SK-N-SH (cell line): ENCODE results near the gene WHRN. TPM values are rescaled to one million over a fixed set of nuclear protein-coding genes. Genes with fewer than 3 reads are reported as not detected.

Experiments used
- CTCF ChIA-PET: fragments of 300-600, 350-600 bp; formaldehyde crosslinking; extraction: SDS; loops from one replicate; lab custom pipeline; 2021; lab: Yijun Ruan, JAX
- POLR2A ChIA-PET: fragments of 350-600 bp; sonication (Branson Sonifier 250); formaldehyde crosslinking; extraction: SDS; loops from one replicate; lab custom pipeline; 2020; ENCODE audit warnings: antibody characterized with exemption, inconsistent platforms; lab: Yijun Ruan, JAX
- DNase-seq: peaks from one replicate; pipeline ENCODE4 v3.0.0; 2012
- H2AFZ ChIP-seq: fragments of 200-600 bp; sonication (generic); 2 replicates; pipeline ENCODE4 v1.8.1; 2016; ENCODE audit warnings: antibody characterized with exemption, mild to moderate bottlenecking, low read depth
- H3F3A ChIP-seq: fragments of 200-600 bp; sonication (generic); replicated peaks from 2 replicates; pipeline ENCODE3; 2016; ENCODE audit warnings: antibody characterized with exemption, mild to moderate bottlenecking; ENCODE audit not compliant: insufficient read depth
- H3K27ac ChIP-seq, 2 experiments: fragments of 200-500 bp in 1 of 2; fragments of 200-600 bp in 1 of 2; sonication (Bioruptor generic) in 1 of 2; sonication (generic), shearing (Covaris generic) in 1 of 2; 2 replicates each; pipeline versions ENCODE4 v1.5.1 to v1.6.1; 2014 to 2016; ENCODE audit warnings: low read depth in 2 of 2, inconsistent platforms in 1 of 2, low read length in 1 of 2, mild to moderate bottlenecking in 1 of 2, mixed read lengths in 1 of 2
- H3K27me3 ChIP-seq: fragments of 200-600 bp; sonication (generic), shearing (Covaris generic); 2 replicates; pipeline ENCODE4 v1.6.1; 2016; ENCODE audit warnings: mixed run types; ENCODE audit not compliant: insufficient read depth
- H3K36me3 ChIP-seq, 2 experiments: fragments of 200-500 bp in 1 of 2; fragments of 200-600 bp in 1 of 2; sonication (Bioruptor generic) in 1 of 2; sonication (generic) in 1 of 2; replicated peaks in 1 of 2; 2 replicates each; pipeline versions ENCODE3 to v1.5.1; 2014 to 2016; ENCODE audit warnings: low read length in 1 of 2, mild to moderate bottlenecking in 1 of 2; ENCODE audit not compliant: insufficient read depth in 2 of 2, control insufficient read depth in 1 of 2
- H3K4me1 ChIP-seq, 2 experiments: fragments of 200-500 bp in 1 of 2; fragments of 200-600 bp in 1 of 2; sonication (Bioruptor generic) in 1 of 2; sonication (generic), shearing (Covaris generic) in 1 of 2; 2 replicates each; pipeline versions ENCODE4 v1.5.1 to v1.6.1; 2014 to 2016; ENCODE audit warnings: low read depth in 1 of 2, low read length in 1 of 2, mixed run types in 1 of 2; ENCODE audit not compliant: insufficient read depth in 2 of 2, control insufficient read depth in 1 of 2
- H3K4me2 ChIP-seq: fragments of 200-600 bp; sonication (generic), shearing (Covaris generic); 2 replicates; pipeline ENCODE4 v1.6.1; 2017; ENCODE audit warnings: mixed run types
- H3K4me3 ChIP-seq, 2 experiments: fragments of 200-500 bp in 1 of 2; fragments of 200-600 bp in 1 of 2; sonication (Bioruptor generic) in 1 of 2; sonication (generic), shearing (Covaris generic) in 1 of 2; 2 replicates each; pipeline versions ENCODE4 v1.5.1 to v1.8.1; 2014 to 2016; ENCODE audit warnings: low read depth in 2 of 2, inconsistent platforms in 1 of 2, low read length in 1 of 2, mild to moderate bottlenecking in 1 of 2, mixed read lengths in 1 of 2, moderate library complexity in 1 of 2
- H3K79me2 ChIP-seq: fragments of 200-600 bp; sonication (generic); 2 replicates; pipeline ENCODE4 v1.8.1; 2017; ENCODE audit warnings: mild to moderate bottlenecking; ENCODE audit not compliant: insufficient read depth
- H3K9ac ChIP-seq: fragments of 200-600 bp; sonication (generic); 2 replicates; pipeline ENCODE4 v1.6.1; 2017; ENCODE audit warnings: mixed run types
- H3K9me2 ChIP-seq: fragments of 200-600 bp; sonication (generic); 2 replicates; pipeline ENCODE4 v1.6.1; 2017; ENCODE audit warnings: mixed run types
- H3K9me3 ChIP-seq: fragments of 200-600 bp; sonication (generic); 2 replicates; pipeline ENCODE4 v1.6.1; 2017; ENCODE audit warnings: mixed run types, mild to moderate bottlenecking, moderate library complexity
- H4K20me1 ChIP-seq: fragments of 200-600 bp; sonication (generic); 2 replicates; pipeline ENCODE4 v1.6.1; 2017; ENCODE audit warnings: mild to moderate bottlenecking, mixed run types; ENCODE audit not compliant: insufficient read depth
- CHD2 ChIP-seq: fragments of 150-350 bp; IDR thresholded peaks from 2 replicates; pipeline ENCODE4 v1.6.1; 2018; ENCODE audit warnings: low read length; ENCODE audit not compliant: partially characterized antibody
- CTCF ChIP-seq: fragments of 200-600 bp; sonication (generic); IDR thresholded peaks from 2 replicates; pipeline ENCODE4 v1.6.1; 2017; ENCODE audit warnings: antibody characterized with exemption, mild to moderate bottlenecking, moderate library complexity
- EP300 ChIP-seq, 2 experiments: IDR thresholded peaks; 2 replicates each; pipeline versions ENCODE4 v1.4.0 to v1.6.1; 2012; ENCODE audit warnings: borderline replicate concordance in 1 of 2, low read depth in 1 of 2, low read length in 1 of 2
- EZH2phosphoT487 ChIP-seq: fragments of 200-600 bp; sonication (generic); IDR thresholded peaks from 2 replicates; pipeline ENCODE4 v1.6.1; 2017; ENCODE audit warnings: low read depth, mixed run types, mild to moderate bottlenecking, antibody characterized with exemption, moderate library complexity, borderline replicate concordance
- JUND ChIP-seq: IDR thresholded peaks from 2 replicates; pipeline ENCODE4 v1.4.0; 2012
- MAX ChIP-seq: IDR thresholded peaks from 2 replicates; pipeline ENCODE4 v1.4.0; 2012; ENCODE audit warnings: low read depth
- REST ChIP-seq: IDR thresholded peaks from 2 replicates; pipeline ENCODE4 v1.6.1; 2012; ENCODE audit warnings: mild to moderate bottlenecking, low read depth, low read length, moderate library complexity
- RXRA ChIP-seq: IDR thresholded peaks from 2 replicates; pipeline ENCODE4 v1.4.0; 2012; ENCODE audit warnings: low read depth, mild to moderate bottlenecking, borderline replicate concordance
- SIN3A ChIP-seq: IDR thresholded peaks from 2 replicates; pipeline ENCODE4 v1.6.1; 2012; ENCODE audit warnings: low read depth, mild to moderate bottlenecking, low read length, moderate library complexity, borderline replicate concordance
- TAF1 ChIP-seq: IDR thresholded peaks from 2 replicates; pipeline ENCODE4 v1.6.1; 2012; ENCODE audit warnings: low read depth, mild to moderate bottlenecking, low read length, moderate library complexity, borderline replicate concordance
- TCF12 ChIP-seq: IDR thresholded peaks from 2 replicates; pipeline ENCODE4 v1.4.0; 2012
- USF2 ChIP-seq: fragments of 150-350 bp; IDR thresholded peaks from 2 replicates; pipeline ENCODE4 v1.6.1; 2017; ENCODE audit warnings: antibody characterized with exemption, low read length, low read depth, borderline replicate concordance
- WGBS: methylation state at CpG from one replicate; pipeline ENCODE4 v1.1.6; 2017; ENCODE audit warnings: low lambda C conversion rate; 5-methylcytosine and 5-hydroxymethylcytosine counted together
- polyA plus RNA-seq, 3 experiments: library from polyadenylated mRNA; depleted of rRNA; stranded (reverse); fragments of >200 nt; gene quantifications; 2 replicates each; pipeline ENCODE4 v1.2.3, GENCODE V29; 2012

WHRN gene
- polyA plus RNA-seq, 1 of the 3 experiments (the other 2 are of a cell fraction), result 4.6 TPM

- 90% methylated on average over 4 of the region's 19 CpGs for WGBS
- no peaks in the 10 kb centered on the region for H3K36me3 ChIP-seq
- H3K9me3 ChIP-seq, result no peaks in the 10 kb centered on the region
- H3K9me2 ChIP-seq, result no peaks in the 10 kb centered on the region
- H3K27ac ChIP-seq, result no peak overlapping the region
- TF ChIP-seq EP300 (IDR thresholded peaks at IDR 0.05; ENCODE audit: borderline replicate concordance in 1 of 2, low read depth in 1 of 2, low read length in 1 of 2), result no peak
- TF ChIP-seq CTCF, result no peak
- TF ChIP-seq TAF1, result no peak
- no peaks in the 10 kb centered on the region for H3F3A ChIP-seq
- no peak overlapping the region for H3K4me3 ChIP-seq
- H3K79me2 ChIP-seq, result no peaks in the 10 kb centered on the region
- H2AFZ ChIP-seq, result no peak overlapping the region
- peaks cover 0 to 8% of the 10 kb centered on the region in 2 experiments; a peak in 1 of 4 replicates for H3K4me1 ChIP-seq
- no peak for DNase-seq
- no peak overlapping the region for H3K4me2 ChIP-seq
- no peaks in the 10 kb centered on the region for H4K20me1 ChIP-seq
- no peak overlapping the region for H3K9ac ChIP-seq
- CTCF ChIA-PET, result interaction anchor here (1.0 to 1.2 kb wide), 2 partner anchors 9 to 294 kb away, joined by 3 to 4 read pairs; no protein-coding TSS in a partner anchor
- POLR2A ChIA-PET, result no interaction called here
- H3K27me3 ChIP-seq, result no peaks in the 10 kb centered on the region
Measured at GRCh38 chr9:114376586-114377445, 128.5 kb downstream of the WHRN start.

- TF ChIP-seq JUND, result no peak
- TF ChIP-seq RXRA, result no peak
- no peak for TF ChIP-seq TCF12
- TF ChIP-seq USF2, result no peak
- no peak for TF ChIP-seq SIN3A
- no peak for TF ChIP-seq CHD2
- TF ChIP-seq REST, result no peak
- TF ChIP-seq EZH2phosphoT487, result no peak
- no peak for TF ChIP-seq MAX
- WGBS, result 90% methylated on average over 9 of the region's 9 CpGs
Measured at GRCh38 chr9:114375386-114376175, 129.7 kb downstream of the WHRN start.

More at GRCh38 chr9:114375386-114376175, 129.7 kb downstream of the WHRN start:
- no peak overlapping the region for H2AFZ ChIP-seq
- no peaks in the 10 kb centered on the region for H4K20me1 ChIP-seq
- CTCF ChIA-PET, result no interaction called here
- no peaks in the 10 kb centered on the region for H3K9me3 ChIP-seq
- no peaks in the 10 kb centered on the region for H3K9me2 ChIP-seq
- no peaks in the 10 kb centered on the region for H3F3A ChIP-seq
- POLR2A ChIA-PET, result no interaction called here
- H3K9ac ChIP-seq, result no peak overlapping the region
- no peaks in the 10 kb centered on the region for H3K79me2 ChIP-seq
- no peaks in the 10 kb centered on the region for H3K36me3 ChIP-seq
- peaks cover 0 to 18% of the 10 kb centered on the region in 2 experiments; a peak in 1 of 4 replicates for H3K4me1 ChIP-seq
- H3K27me3 ChIP-seq, result no peaks in the 10 kb centered on the region
- H3K4me2 ChIP-seq, result no peak overlapping the region
- H3K4me3 ChIP-seq, result no peak overlapping the region
- no peak for DNase-seq
- no peak overlapping the region for H3K27ac ChIP-seq
